PC-9 (cell line): ENCODE data around the gene KMT5C.

Experiments
- CTCF ChIP-seq: fragments of 200-600 bp; sonication (generic); conservative IDR thresholded peaks from 2 replicates; pipeline ENCODE4 v1.6.1; 2017; ENCODE audit warnings: mixed run types, antibody characterized with exemption, mild to moderate bottlenecking, moderate library complexity
- EZH2 ChIP-seq: fragments of 200-600 bp; sonication (generic); IDR thresholded peaks from 2 replicates; pipeline ENCODE4 v1.8.0; 2017; ENCODE audit warnings: antibody characterized with exemption, low read depth

GRCh38 chr19:55305983-55306562 lies 33.6 kb upstream of the KMT5C start:
- TF ChIP-seq CTCF (no peak), EZH2 (no peak)
